DMS153 (cell line): ENCODE measurements around the gene CHAD.
"Not testable (repeated sequence)": the region's sequence is repeated elsewhere in the genome, so short reads cannot be mapped to it uniquely, and the experiment has no call there.

Experiments
- DNase-seq: peaks from one replicate; lab custom pipeline; 2025; lab: John Stamatoyannopoulos, UW

CHAD gene

DNA sequence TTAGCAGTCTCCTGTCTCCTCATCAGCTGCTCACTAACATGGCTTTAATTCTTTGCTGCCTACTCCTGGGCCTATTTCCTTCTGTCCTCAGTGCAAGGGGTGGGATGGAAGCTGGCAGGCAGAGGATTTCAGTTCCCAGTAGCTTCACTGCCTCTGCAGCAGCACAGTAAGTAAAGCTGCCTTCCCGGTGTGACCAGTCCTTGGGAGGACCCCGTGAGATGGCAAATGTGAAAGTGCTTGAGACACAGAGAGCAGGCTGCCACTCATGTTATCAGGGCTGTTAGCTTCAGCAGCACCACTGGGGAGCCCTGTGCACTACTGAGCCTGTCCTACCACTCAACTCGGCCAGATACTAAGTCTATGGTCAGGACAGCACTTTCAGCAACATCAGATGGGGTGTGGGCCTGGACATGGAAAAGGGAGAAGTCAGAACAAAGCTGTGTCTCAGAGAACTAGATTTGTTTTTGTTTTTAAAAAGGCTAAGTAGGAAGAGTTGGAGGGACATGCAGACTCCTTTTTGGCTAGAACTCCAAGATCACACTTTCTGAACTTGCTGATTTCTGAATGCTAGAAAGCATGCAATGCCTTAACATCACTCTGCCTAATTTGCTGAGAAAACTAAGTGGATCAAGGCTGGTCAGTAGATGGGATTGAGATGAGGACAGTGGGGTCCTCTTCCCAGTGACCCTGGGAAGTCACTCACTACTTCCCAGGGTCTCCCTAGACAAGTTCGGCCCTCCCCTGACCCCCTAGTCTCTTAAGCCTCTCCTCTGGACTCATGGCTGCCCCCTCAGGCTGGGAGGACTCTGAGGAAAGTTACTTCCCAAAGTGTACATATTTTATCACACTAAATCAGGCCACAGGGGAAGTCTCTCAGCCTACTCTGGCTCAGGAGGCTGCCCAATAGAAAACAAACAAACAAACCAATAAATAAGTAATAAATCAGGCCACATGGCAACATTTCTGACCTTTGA, 41.6 kb downstream of the CHAD start:
- DNase-seq, result no peak

DNA sequence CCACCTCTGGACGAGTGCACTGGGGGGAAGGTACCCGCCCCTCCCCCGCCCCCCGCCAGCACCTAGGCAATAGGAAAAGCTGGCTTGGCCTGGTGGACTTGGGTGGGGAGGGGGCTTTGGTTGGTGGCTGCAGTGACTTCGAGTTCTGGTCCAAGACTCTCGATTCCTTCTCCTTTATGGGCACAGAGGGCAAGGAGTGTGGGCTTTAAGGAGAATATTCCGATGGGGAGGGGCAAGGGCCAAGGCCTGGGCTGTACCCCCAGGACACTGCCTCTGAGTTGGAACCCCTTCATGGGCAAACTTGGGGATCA, 42.3 kb downstream of the CHAD start:
- DNase-seq, result no peak

- DNase-seq, result no peak
Measured at GRCh38 chr17:50425682-50426471, 42.8 kb downstream of the CHAD start, which contains the start of gene ACSF2. Gene ACSF2, plus strand, starts transcription at chr17:50426218. Its CDS starts 44 bp downstream, at chr17:50426262.

GRCh38 chr17:50424996-50425681, 43.5 kb downstream of the CHAD start:
- DNase-seq, result no peak

DNA sequence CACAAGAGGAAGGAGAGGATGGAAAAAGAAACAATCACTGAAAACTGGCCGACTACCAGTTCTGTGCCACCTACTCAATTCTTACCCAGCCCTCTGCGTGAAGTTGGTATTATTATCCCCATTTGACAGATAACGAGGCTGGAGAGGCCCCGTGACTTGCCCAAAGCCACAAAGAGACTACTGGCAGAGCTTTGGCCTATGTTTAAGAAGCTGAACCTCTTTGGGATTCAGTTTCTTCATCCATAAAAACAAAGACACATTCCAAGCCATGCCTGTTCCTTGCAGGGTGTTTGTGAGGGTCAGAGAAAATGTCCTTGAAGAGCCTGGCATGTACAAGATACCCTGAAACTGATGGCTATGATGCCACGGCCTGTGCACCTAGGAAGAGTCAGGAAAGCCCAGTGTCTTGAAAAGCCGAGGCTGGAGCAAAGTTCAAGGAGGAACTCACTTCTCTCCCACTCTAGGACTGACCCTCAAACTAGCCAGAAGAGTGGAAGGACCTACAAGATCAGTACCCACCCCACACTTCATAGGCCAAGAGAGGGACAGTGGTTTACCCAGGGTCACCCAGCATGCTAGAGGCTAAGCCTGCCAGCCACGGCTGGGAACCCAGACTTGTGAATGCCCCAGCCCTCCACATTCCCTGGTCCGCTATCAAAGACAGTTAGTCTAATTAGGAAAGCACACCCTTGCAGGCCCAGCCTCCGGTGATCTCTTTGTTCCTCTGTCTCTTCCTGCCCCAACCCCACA, 44.3 kb downstream of the CHAD start:
- no peak for DNase-seq

DNA sequence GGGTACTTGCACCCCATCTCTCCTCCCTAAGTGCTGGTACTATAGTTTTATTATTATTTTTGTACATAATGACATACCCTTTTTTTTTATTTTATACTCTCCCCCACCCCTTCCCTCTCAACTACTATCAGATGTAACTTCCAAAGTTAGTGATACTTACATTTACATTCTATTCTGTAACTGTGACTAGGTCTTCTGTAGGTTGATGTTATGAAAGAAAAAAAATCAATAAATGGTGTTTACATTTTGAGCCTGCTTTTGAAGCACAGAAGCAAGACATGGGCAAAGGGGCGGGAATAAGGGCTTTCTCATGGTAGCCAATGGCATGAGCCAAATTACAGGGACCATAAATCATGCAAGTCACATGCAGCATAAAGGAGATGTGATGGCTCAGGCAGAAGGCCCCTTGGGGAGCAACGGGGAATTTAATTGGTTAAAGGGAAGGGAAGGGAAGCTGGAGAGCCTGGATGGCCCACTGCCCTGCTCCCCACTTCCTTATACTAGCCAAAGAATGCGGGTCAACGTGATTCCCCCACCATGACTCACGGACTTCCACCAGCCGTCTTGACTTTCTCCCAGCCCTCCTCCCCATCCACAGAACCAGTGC, 45.0 kb downstream of the CHAD start:
- peak; percentile 66 for DNase-seq

DNA sequence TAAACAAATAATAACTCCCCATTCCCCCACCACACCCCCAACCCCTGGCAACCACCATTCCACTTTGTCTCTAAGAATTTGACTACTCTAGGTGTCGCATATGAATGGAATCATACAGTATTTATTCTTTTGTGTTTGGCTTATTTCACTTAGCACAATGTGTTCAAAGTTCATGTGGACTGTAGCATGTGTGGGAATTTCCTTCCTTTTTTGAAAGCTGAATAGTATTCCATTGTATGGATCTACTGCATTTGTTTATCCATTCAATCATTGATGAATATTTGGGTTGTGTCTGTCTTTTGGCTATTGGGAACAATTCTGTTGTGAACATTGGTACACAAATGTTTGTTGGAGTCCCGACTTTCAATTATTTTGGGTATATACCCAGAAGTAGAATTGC, 45.9 kb downstream of the CHAD start:
- DNase-seq, result no peak

DNA sequence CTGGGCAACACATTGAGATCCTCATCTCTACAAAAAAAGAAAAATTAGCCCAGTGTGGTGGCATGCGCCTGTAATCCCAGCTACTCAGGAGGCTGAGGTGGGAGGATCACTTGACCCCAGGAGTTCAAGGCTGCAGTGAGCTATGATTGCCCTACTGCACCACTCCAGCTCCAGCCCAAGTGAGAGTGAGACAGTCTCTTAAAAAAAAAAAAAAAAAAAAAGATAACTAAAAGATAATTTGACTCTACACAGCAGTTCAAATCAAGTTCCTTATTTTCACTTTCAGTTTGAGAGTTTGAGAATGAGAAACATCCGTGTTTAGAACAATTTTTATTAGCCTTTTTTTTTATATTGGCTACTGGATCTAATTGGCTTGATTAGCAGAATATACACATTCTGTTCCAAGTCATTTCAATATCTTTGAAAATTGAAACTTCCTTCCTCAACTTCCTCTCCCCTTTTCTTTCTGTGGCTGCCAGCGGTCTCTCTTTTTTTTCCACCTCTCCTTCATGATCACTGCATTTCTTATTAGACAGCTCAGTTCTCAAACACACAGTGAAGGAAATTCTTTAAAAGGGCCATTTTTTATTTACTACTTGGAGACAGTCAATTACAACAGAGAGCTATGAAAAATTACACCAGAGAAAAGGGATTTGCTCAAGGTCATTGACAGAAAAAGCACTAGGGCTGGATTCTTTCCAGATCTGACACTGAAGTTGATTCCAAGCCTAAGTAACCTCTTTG, 47.2 kb downstream of the CHAD start:
- DNase-seq, result no peak

DNA sequence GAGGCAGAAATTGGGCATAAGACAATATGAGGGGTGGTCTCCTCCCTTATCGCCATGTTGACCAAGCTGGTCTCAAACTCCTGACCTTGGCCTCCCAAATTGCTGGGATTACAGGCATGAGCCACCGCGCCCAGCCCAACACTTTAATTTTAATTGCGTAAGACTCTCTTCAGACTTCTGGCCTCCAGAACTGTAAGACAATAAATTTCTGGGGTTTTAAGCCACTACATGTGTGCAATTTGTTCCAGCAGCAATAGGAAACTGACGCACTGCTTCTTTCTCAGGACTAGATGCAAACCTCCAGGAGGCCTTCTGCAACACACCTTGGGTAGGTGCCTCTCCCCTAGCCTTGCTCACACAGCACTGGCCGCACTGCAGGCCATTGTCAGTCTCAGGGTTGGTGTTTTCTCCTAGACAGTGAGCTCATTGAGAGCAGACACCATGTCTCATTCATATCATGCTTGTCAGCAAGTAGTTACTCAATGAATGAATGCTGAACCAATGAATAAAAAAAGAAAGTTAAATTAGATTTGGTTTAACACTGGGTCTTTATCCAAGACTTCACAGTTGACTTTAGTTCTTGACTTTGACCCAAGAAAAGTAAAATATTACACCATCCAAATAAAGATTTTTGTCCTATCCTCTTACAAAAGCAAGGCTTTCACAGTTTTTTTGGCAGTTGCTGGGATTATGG, 48.1 kb downstream of the CHAD start:
- DNase-seq, result no peak

DNA sequence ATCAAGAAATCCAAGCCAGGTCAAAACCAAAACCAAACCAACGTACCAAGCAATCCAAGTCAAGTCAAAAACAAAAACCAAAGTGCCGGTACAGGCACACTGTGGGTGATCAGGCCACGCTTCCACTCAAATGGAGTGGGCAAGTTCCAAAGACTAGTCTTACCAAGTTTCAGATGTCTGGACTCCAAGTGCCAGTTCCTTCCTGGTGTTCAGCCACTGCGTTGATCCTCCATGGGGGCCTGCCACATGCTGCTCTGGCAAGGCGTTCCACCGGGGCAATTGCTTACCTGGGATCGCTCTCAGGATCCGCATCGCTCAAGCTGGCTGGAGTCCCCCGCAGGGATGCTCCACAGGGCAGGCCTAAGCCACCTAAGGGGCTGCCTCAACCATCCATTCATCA, 49.1 kb downstream of the CHAD start:
- not testable (repeated sequence) for DNase-seq

DNA sequence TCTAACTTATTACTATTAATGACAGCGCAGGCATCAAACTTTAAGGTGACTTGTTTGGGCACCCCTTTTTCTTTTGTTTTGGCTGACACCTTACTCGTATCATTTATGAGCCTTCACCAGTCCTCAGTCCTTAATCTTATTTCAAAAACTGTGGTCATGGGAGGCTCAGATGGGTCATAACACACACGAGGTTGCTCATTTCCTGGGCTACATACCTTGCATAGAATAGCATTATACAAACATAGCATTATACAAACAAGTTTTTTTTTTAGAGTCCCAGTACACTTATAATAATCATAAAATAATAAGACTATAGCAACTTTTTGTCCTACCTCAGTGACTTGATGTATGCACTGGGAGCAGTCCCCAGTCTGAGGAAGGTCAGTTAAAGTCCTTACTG, 53.9 kb downstream of the CHAD start:
- no peak for DNase-seq
